HFF-Myc (cell line): ENCODE data around the gene PTPRM.

Experiments used
- DNase-seq: peaks from one replicate; pipeline ENCODE4 v3.0.0-alpha.2; 2011; ENCODE audit warnings: low read depth; ENCODE audit errors: extremely low read depth
- H3K4me3 ChIP-seq: replicated peaks from 2 replicates; pipeline ENCODE4 v1.5.1; 2011; ENCODE audit warnings: low read depth, mild to moderate bottlenecking, control low read depth, low read length
- CTCF ChIP-seq: IDR thresholded peaks from 2 replicates; pipeline ENCODE4 v1.5.1; 2012; ENCODE audit warnings: mild to moderate bottlenecking, low read depth, low read length, control low read depth; ENCODE audit errors: missing control alignments

PTPRM gene

DNA sequence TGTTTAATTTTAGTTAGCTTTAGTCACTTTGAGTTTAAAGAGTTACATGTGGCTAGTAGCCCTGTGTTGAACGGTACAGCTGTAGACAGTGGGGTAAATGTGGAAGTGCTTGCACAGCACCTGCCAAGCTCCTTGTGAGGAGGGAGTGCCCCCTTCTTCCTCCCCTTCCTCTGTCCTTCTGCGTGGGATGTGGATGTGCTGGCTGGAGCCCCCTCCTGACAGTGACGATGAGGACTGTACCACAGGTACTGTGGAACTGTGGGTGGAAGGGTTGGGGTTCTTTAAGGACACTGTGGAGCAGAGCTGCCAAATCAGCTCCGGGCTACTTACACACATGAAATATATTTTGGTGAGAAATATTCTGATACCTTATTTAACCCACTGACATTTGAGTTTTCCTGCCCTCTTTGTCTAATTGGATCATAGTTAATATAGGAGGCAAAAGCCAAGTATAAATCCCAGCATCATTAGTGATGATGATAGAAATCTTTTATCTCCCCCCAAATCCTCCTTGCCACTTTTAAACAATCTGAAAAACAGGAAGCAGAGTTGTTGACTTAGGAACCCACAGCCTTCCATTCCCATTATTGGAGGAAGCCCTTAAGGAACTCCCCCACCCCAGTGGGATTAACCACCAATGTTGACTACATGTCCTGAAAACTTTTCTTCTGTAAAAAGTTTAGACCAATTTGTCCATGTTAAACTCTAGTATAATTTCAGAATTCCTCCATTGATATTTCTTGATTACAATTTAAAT is 181.3 kb downstream of the PTPRM start:
- no peak overlapping the region for H3K4me3 ChIP-seq
- DNase-seq = no peak
- TF ChIP-seq CTCF = no peak

GRCh38 chr18:7749008-7749405 is 181.9 kb downstream of the PTPRM start:
- no peak for DNase-seq
- TF ChIP-seq CTCF = no peak

DNA sequence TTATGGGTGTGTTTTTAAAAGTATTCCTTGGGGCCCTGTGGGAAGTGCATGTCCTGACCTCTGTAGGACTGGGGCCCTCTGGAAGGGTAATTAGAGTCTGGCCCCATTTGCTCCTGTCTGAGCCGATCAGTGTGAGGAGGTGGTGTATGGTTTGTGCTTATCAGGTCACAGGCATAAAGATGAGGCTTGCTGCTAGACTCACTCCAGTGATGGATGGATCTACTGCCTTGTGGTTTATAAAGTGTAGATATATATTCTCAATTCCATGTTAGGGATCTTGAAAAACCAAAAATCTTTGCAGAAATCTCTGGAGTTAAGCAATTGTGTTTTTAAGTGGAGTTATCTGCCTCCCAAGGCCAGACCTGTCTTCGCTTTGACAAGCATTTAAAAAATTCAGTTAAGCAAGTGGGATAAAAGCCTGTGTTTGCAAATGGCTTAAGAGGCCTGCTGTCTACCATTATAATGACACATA is 182.4 kb downstream of the PTPRM start:
- no peak for TF ChIP-seq CTCF
- H3K4me3 ChIP-seq = no peak overlapping the region
- no peak for DNase-seq

More at GRCh38 chr18:7749008-7749405, 181.9 kb downstream of the PTPRM start:
- no peak overlapping the region for H3K4me3 ChIP-seq

DNA sequence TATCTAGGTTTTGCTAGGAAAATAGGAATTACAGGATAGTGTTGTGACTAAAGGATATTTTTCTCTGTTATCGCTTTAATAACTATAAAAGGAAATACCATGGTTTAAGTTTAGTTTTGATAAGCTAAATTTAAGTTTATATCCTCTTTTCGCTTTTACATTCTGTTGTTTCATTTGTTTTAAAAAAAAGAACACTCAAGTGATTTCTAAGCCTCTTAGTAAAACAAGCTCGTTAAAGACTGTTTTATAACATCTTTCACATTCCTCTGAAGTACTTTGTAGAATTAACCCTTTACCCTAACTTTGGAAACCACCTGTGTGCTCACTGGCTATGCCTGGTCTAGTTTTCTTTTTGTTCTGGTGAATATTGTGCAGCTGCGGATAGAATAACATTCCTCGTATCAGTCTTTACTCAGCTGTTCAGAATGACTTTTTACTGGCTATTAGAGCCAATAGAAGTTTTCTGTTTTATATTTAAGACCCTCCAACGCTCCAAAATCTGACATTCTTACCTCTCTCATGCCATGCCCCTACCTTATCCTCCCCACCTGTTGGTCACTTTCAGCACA is 183.1 kb downstream of the PTPRM start:
- TF ChIP-seq CTCF = no peak
- H3K4me3 ChIP-seq = no peak overlapping the region
- DNase-seq = no peak

DNA sequence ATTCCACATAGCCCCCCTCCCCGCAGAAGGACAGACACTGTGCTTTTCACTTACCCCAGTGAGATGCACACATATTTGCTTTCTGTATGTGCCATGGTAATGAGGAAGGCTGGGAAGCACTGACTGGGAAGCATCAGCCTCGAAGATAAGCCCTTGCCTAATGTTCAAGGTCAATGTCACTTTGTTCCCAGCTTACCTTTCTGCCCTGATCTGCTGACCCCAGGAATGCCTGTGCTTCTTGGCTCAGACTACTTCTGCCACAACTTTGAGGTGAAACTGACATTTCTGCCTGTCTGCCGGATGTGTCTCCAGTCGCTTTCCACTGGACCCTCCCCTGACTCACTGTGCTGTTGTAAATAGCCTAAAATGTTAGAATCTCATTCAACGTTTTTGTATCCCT is 183.8 kb downstream of the PTPRM start:
- TF ChIP-seq CTCF = no peak
- DNase-seq = no peak

DNA sequence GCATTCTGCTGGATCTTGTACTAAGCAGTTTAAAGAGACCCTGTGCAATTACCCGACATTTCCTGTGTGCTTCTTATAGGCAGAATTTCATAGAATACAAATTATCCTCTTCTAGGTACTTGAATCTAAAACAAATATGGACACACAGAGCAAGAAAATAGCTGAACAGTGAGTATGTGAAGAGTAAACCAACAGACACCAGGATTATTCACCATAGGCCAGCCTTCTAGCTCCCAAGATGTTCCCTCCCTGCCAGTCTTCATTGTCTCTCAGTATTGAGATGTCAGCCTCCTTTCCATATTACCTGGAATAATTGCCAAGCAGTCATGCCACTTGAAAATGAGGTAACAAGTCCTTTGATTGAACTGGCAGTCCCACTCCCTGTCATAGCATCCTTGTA is 187.1 kb downstream of the PTPRM start:
- H3K4me3 ChIP-seq = no peak overlapping the region
- DNase-seq = no peak
- no peak for TF ChIP-seq CTCF

More for the DNA sequence above, 183.8 kb downstream of the PTPRM start:
- H3K4me3 ChIP-seq = no peak overlapping the region

GRCh38 chr18:7754725-7755181 is 187.6 kb downstream of the PTPRM start:
- no peak for TF ChIP-seq CTCF
- DNase-seq = no peak
- no peak overlapping the region for H3K4me3 ChIP-seq
